Measurements from ENCODE around the gene PRMT7.

Gene PRMT7

DNA sequence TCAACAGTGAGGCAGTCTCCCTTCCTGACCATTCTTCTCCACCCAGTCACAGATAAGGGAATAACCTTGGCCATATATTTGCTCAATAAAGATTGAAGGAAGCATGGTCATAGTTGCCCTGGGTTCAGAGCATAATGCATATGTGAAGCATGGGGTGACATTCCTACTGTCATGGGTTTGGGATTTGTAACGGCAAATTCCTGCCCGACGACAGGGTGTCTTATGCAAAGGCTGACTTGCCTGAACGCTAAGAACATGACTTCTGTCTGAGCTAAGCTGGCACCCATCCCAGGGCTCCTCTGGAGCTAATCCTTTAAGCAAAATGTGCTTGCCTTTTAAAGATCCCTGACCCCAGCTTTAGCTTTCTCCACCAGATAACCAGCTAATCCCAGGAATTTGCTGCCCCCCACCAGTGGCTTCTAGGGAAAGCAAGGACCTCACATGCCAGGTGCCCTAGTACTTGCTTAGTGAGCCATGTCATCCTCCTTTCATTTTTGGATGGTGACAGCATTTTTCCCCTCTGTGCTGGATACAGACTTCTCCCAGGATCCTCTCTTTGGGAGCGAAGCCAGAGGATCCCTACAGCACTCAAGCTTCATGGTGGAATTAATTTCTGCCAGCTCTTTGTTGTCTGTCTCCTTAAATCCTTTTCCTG, 11.8 kb upstream of the PRMT7 start:
- H3K36me3 ChIP-seq (ENCODE audit: insufficient read depth, low read length): peaks cover 96% of the 10 kb centered on the region

DNA sequence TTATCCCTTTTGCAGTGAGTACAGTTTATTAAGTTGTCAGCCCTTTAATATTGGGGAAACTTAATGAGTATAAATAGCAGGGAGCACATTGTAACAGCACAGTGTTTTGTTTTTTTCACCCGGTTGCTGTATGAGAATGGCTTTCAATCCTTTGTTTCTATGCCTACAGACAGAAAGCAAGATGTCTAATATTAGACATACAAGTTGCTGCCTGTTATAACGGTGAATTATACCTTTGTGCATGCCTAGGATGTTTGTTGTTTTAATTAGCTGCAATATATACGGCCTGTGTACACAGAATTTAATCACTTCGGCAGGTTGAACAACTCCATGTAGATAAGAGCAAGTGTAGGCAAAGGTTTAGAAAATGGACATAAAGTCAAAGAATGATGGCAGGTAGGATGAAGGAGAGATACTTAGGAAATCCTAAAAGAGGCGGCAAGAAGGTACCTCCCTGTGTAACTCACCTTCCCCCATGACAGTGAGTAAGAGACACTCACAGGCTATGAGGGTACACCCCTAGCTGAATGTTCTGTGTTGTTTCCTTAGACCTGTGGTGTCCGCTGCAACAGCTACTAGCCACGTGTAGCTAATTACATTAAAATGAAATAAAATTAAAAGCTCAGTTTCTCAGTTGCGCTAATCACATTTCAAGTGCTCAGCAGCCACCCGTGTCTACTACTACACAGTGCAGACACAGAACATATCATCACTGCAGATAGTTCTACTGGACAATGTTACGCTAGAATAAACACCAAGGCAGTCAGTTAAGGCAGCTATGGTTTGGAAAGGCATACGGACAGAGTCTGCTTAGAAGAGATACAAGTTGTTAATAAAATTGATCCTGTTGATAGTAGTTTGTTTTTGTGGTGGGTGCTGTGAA, 11.0 kb upstream of the PRMT7 start:
- H3K36me3 ChIP-seq (ENCODE audit: insufficient read depth, low read length): peaks cover 92% of the 10 kb centered on the region
- no peak overlapping the region for H2AFZ ChIP-seq (ENCODE audit: low read length)
- H3K4me1 ChIP-seq (ENCODE audit: insufficient read depth, low read length, poor library complexity, severe bottlenecking): no peaks in the 10 kb centered on the region
- no peaks in the 10 kb centered on the region for H3K9me2 ChIP-seq (replicated peaks; ENCODE audit: low read depth, low read length)
- H3K4me2 ChIP-seq (ENCODE audit: low read depth, low read length, poor library complexity, severe bottlenecking): no peak overlapping the region
- H3K79me2 ChIP-seq (ENCODE audit: insufficient read depth, low read length): no peaks in the 10 kb centered on the region; the same call in 1 of the 2 replicates
- H3K9ac ChIP-seq (ENCODE audit: low read depth, low read length, poor library complexity, severe bottlenecking): no peak overlapping the region
- TF ChIP-seq EZH2phosphoT487 (IDR thresholded peaks at IDR 0.05; ENCODE audit: borderline replicate concordance): no peak
- TF ChIP-seq, protein P1, sequence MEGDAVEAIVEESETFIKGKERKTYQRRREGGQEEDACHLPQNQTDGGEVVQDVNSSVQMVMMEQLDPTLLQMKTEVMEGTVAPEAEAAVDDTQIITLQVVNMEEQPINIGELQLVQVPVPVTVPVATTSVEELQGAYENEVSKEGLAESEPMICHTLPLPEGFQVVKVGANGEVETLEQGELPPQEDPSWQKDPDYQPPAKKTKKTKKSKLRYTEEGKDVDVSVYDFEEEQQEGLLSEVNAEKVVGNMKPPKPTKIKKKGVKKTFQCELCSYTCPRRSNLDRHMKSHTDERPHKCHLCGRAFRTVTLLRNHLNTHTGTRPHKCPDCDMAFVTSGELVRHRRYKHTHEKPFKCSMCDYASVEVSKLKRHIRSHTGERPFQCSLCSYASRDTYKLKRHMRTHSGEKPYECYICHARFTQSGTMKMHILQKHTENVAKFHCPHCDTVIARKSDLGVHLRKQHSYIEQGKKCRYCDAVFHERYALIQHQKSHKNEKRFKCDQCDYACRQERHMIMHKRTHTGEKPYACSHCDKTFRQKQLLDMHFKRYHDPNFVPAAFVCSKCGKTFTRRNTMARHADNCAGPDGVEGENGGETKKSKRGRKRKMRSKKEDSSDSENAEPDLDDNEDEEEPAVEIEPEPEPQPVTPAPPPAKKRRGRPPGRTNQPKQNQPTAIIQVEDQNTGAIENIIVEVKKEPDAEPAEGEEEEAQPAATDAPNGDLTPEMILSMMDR (conservative IDR thresholded peaks at IDR 0.05; ENCODE audit: low read length): no peak
- H3K9me3 ChIP-seq (ENCODE audit: insufficient read depth, low read depth, low read length): no peaks in the 10 kb centered on the region
- H3F3A ChIP-seq (ENCODE audit: low read depth): no peaks in the 10 kb centered on the region
- no peaks in the 10 kb centered on the region for H3K27me3 ChIP-seq (ENCODE audit: insufficient read depth, low read length, poor library complexity, severe bottlenecking)
- H3K4me3 ChIP-seq (ENCODE audit: low read length, poor library complexity, severe bottlenecking): no peak overlapping the region
- peaks cover 3% of the 10 kb centered on the region for H4K20me1 ChIP-seq (ENCODE audit: insufficient read depth, low read length, poor library complexity, severe bottlenecking)

More for the DNA sequence above, 11.8 kb upstream of the PRMT7 start:
- TF ChIP-seq, protein P1 (conservative IDR thresholded peaks at IDR 0.05; ENCODE audit: low read length): no peak
- TF ChIP-seq EZH2phosphoT487 (IDR thresholded peaks at IDR 0.05; ENCODE audit: borderline replicate concordance): no peak
- Histone ChIP-seq H3K9me2 (replicated peaks; ENCODE audit: low read depth, low read length) (no peaks in the 10 kb centered on the region), H3K79me2 (ENCODE audit: insufficient read depth, low read length) (no peaks in the 10 kb centered on the region; the same call in 1 of the 2 replicates), H3K4me2 (ENCODE audit: low read depth, low read length, poor library complexity, severe bottlenecking) (no peak overlapping the region), H3K4me3 (ENCODE audit: low read length, poor library complexity, severe bottlenecking) (no peak overlapping the region), H3K4me1 (ENCODE audit: insufficient read depth, low read length, poor library complexity, severe bottlenecking) (no peaks in the 10 kb centered on the region), H3K9ac (ENCODE audit: low read depth, low read length, poor library complexity, severe bottlenecking) (no peak overlapping the region), H3F3A (ENCODE audit: low read depth) (no peaks in the 10 kb centered on the region), H3K27me3 (ENCODE audit: insufficient read depth, low read length, poor library complexity, severe bottlenecking) (no peaks in the 10 kb centered on the region), H4K20me1 (ENCODE audit: insufficient read depth, low read length, poor library complexity, severe bottlenecking) (peaks cover 2% of the 10 kb centered on the region), H2AFZ (ENCODE audit: low read length) (no peak overlapping the region), H3K9me3 (ENCODE audit: insufficient read depth, low read depth, low read length) (no peaks in the 10 kb centered on the region)

DNA sequence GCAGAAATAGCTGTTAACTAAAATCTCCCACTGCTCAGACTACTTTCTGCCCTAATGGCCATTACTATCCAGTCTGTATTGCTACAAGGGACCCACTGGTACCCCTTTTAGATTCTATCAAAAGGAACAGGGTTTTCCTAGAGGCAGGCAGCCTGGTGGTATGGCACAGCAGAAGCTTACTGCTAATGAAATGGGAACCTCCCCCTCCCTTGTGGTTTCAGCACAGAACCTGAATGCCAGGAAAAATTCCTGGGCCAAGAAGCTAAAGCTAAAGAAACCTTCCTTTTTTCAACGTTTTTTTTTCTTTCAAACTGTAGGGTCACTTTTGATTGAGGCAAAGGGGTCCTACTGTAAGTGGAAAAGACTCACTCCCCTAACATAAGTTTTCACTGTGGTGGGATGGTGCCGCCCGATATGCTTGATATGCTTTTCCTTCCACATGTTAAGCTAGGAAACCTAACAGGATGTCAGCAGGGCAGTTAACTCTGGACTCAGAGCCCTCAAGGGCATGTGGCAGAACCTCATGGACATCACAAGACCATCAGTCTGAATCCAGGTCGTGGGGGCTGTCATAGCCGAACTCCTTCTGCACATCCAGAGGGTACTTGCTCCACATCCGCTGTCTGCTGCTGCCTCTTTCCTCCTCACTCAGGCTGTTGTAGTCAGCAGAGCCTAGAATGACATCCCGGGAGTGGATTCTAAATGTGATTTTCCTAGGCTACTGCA, 9.9 kb upstream of the PRMT7 start:
- H3K9ac ChIP-seq (ENCODE audit: low read depth, low read length, poor library complexity, severe bottlenecking): no peak overlapping the region
- H3K4me2 ChIP-seq (ENCODE audit: low read depth, low read length, poor library complexity, severe bottlenecking): no peak overlapping the region
- H3K27me3 ChIP-seq (ENCODE audit: insufficient read depth, low read length, poor library complexity, severe bottlenecking): no peaks in the 10 kb centered on the region
- no peaks in the 10 kb centered on the region for H3K4me1 ChIP-seq (ENCODE audit: insufficient read depth, low read length, poor library complexity, severe bottlenecking)
- H3K9me2 ChIP-seq (replicated peaks; ENCODE audit: low read depth, low read length): no peaks in the 10 kb centered on the region
- no peak overlapping the region for H2AFZ ChIP-seq (ENCODE audit: low read length)
- no peaks in the 10 kb centered on the region for H3F3A ChIP-seq (ENCODE audit: low read depth)
- H4K20me1 ChIP-seq (ENCODE audit: insufficient read depth, low read length, poor library complexity, severe bottlenecking): peaks cover 5% of the 10 kb centered on the region
- H3K79me2 ChIP-seq (ENCODE audit: insufficient read depth, low read length): peaks cover 7% of the 10 kb centered on the region
- no peak for TF ChIP-seq EZH2phosphoT487 (IDR thresholded peaks at IDR 0.05; ENCODE audit: borderline replicate concordance)
- TF ChIP-seq, protein P1 (conservative IDR thresholded peaks at IDR 0.05; ENCODE audit: low read length): no peak
- H3K4me3 ChIP-seq (ENCODE audit: low read length, poor library complexity, severe bottlenecking): no peak overlapping the region
- H3K9me3 ChIP-seq (ENCODE audit: insufficient read depth, low read depth, low read length): no peaks in the 10 kb centered on the region
- H3K36me3 ChIP-seq (ENCODE audit: insufficient read depth, low read length): peaks cover 90% of the 10 kb centered on the region
